Measurements from ENCODE around the gene CHAMP1.

DNA sequence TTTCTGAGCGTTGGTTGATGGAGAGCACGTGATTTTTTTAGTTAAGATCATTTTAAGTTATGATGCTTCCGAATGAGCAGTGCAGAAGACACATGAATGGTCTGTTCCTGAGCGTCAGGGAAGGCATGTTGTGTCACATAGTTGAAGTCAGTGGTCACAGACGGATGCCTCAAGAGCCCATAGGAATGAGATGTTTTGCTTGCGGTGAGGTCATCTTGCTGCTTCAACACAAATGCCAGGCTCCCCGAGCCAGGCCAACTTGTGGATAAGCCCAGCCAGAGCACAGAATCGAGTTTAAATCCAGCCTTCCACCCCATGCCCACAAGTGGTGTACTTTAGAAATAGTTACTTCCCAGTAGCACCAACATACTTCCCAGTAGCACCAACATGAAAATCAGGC lies 27.5 kb upstream of the CHAMP1 start:
- TF ChIP-seq CTCF (IDR thresholded peaks at IDR 0.05) (no peak), POLR2AphosphoS5 (IDR thresholded peaks at IDR 0.05) (no peak), POLR2A (IDR thresholded peaks at IDR 0.05) (no peak), EP300 (IDR thresholded peaks at IDR 0.05) (no peak)

Data from upper lobe of left lung (tissue), 4 donors.